Osteoblast (primary cell): ENCODE measurements around the gene SH3RF1. TPM values are rescaled to one million over a fixed set of nuclear protein-coding genes. Genes with fewer than 3 reads are reported as not detected.

Source experiments
- DNase-seq: peaks from one replicate; pipeline ENCODE4 v3.0.0; 2011; ENCODE audit warnings: low spot score, mixed read lengths; ENCODE audit not compliant: insufficient read length; ENCODE audit errors: missing footprints
- H2AFZ ChIP-seq: 2 replicates; pipeline ENCODE4 v1.6.0; 2011; ENCODE audit warnings: mild to moderate bottlenecking, low read length
- H3K27ac ChIP-seq: 2 replicates; pipeline ENCODE4 v1.5.1; 2011; ENCODE audit warnings: mild to moderate bottlenecking, low read depth, low read length, moderate library complexity
- H3K27me3 ChIP-seq: 2 replicates; pipeline ENCODE4 v1.6.0; 2012; ENCODE audit warnings: mild to moderate bottlenecking, control low read depth, inconsistent platforms, low read length, moderate library complexity; ENCODE audit not compliant: insufficient read depth
- H3K36me3 ChIP-seq: 2 replicates; pipeline ENCODE4 v1.5.1; 2011; ENCODE audit warnings: mild to moderate bottlenecking, low read length, control low read depth, moderate library complexity; ENCODE audit not compliant: insufficient read depth
- H3K4me1 ChIP-seq: 2 replicates; pipeline ENCODE4 v1.5.1; 2011; ENCODE audit warnings: mild to moderate bottlenecking, low read length, control low read depth, moderate library complexity; ENCODE audit not compliant: insufficient read depth
- H3K4me2 ChIP-seq: 2 replicates; pipeline ENCODE4 v1.6.0; 2011; ENCODE audit warnings: mild to moderate bottlenecking, low read length; ENCODE audit not compliant: insufficient read depth
- H3K4me3 ChIP-seq: fragments of 200-600 bp; sonication (generic); 3 replicates; pipeline ENCODE4 v1.5.1; 2012; ENCODE audit warnings: mild to moderate bottlenecking, low read length, inconsistent platforms; ENCODE audit not compliant: insufficient read depth
- H3K79me2 ChIP-seq: 2 replicates; pipeline ENCODE4 v1.6.0; 2012; ENCODE audit warnings: mild to moderate bottlenecking, low read length, control low read depth, inconsistent platforms; ENCODE audit not compliant: insufficient read depth
- H3K9me3 ChIP-seq: 2 replicates; pipeline ENCODE4 v1.5.1; 2011; ENCODE audit warnings: low read depth, low read length, control low read depth
- H4K20me1 ChIP-seq: 2 replicates; pipeline ENCODE4 v1.6.0; 2012; ENCODE audit warnings: mild to moderate bottlenecking, low read length, control low read depth; ENCODE audit not compliant: insufficient read depth
- CTCF ChIP-seq: IDR thresholded peaks from 2 replicates; pipeline ENCODE4 v1.5.1; 2011; ENCODE audit warnings: mild to moderate bottlenecking, low read depth, low read length, moderate library complexity; ENCODE audit errors: extremely low read depth
- total RNA-seq: library from RNA; depleted of rRNA; stranded (reverse); fragments of >200 nt; gene quantifications from 2 replicates; pipeline ENCODE4 v1.2.3, GENCODE V29; 2012

SH3RF1 gene
- total RNA-seq, 1 donor = 37.6 TPM

- Histone ChIP-seq H3K79me2 (peaks cover 80% of the 10 kb centered on the region), H2AFZ (no peak overlapping the region), H3K4me3 (no peak overlapping the region), H4K20me1 (peaks cover 13% of the 10 kb centered on the region), H3K36me3 (peaks cover 87% of the 10 kb centered on the region), H3K9me3 (no peaks in the 10 kb centered on the region), H3K4me2 (no peak overlapping the region), H3K27me3 (no peaks in the 10 kb centered on the region), H3K4me1 (peaks cover 7% of the 10 kb centered on the region), H3K27ac (no peak overlapping the region)
- no peak for TF ChIP-seq CTCF
- no peak for DNase-seq
Measured at GRCh38 chr4:169109035-169109675, 161.6 kb downstream of the SH3RF1 start.

- no peak overlapping the region for H3K4me3 ChIP-seq
- H3K27ac ChIP-seq = peak overlapping the region; percentile 28
- no peaks in the 10 kb centered on the region for H3K27me3 ChIP-seq
- peaks cover 79% of the 10 kb centered on the region for H3K79me2 ChIP-seq
- H3K9me3 ChIP-seq = no peaks in the 10 kb centered on the region
- H3K4me2 ChIP-seq = no peak overlapping the region
- H3K4me1 ChIP-seq = peaks cover 15% of the 10 kb centered on the region
- peaks cover 87% of the 10 kb centered on the region for H3K36me3 ChIP-seq
- peaks cover 16% of the 10 kb centered on the region for H4K20me1 ChIP-seq
- no peak for TF ChIP-seq CTCF
- no peak overlapping the region for H2AFZ ChIP-seq
- no peak for DNase-seq
Measured at GRCh38 chr4:169108303-169108702, 162.5 kb downstream of the SH3RF1 start.

- Histone ChIP-seq H4K20me1 (peaks cover 16% of the 10 kb centered on the region), H3K9me3 (no peaks in the 10 kb centered on the region), H3K27me3 (no peaks in the 10 kb centered on the region), H3K4me1 (peaks cover 15% of the 10 kb centered on the region), H3K4me2 (no peak overlapping the region), H2AFZ (no peak overlapping the region), H3K4me3 (no peak overlapping the region), H3K79me2 (peaks cover 78% of the 10 kb centered on the region), H3K27ac (no peak overlapping the region), H3K36me3 (peaks cover 88% of the 10 kb centered on the region)
- DNase-seq = no peak
- TF ChIP-seq CTCF = no peak
Measured at GRCh38 chr4:169107528-169107927, 163.2 kb downstream of the SH3RF1 start.

GRCh38 chr4:169106696-169107229 is 164.0 kb downstream of the SH3RF1 start:
- Histone ChIP-seq H3K36me3 (peaks cover 83% of the 10 kb centered on the region), H4K20me1 (peaks cover 20% of the 10 kb centered on the region), H3K4me3 (no peak overlapping the region), H3K4me1 (peaks cover 17% of the 10 kb centered on the region), H3K4me2 (no peak overlapping the region), H2AFZ (no peak overlapping the region), H3K9me3 (no peaks in the 10 kb centered on the region), H3K27me3 (no peaks in the 10 kb centered on the region), H3K79me2 (peaks cover 76% of the 10 kb centered on the region), H3K27ac (no peak overlapping the region)
- peak; percentile 41 for DNase-seq
- TF ChIP-seq CTCF = no peak
